ENCODE results near the gene TJP3. TPM values are rescaled to one million over a fixed set of nuclear protein-coding genes. Genes with fewer than 3 reads are reported as not detected.

TJP3 gene
- total RNA-seq, 2 donors from 2014 or later: 15.7 to 25.9 TPM

DNA sequence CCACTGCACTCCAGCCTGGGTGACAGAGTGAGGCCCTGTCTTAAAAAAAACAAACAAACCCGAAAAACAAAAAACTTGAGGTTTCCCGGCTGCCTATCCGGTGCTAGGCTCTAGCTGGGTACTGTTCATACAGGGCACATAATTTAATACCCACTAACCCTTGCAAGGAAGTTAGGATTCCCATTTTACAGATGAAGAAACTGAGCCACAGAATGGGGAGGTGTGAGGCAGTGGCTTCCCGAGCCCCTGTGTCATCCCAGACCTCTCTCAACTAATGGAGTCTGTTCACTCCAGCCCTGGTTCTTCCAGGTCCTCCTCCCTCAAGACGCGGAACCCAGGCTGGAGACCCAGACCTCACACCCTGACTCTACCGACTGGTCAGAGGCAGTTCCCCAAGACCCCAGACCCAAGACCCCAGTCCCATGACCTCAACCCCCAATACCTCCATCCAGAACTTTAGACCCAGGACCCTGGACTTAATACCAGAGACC is 52.7 kb downstream of the TJP3 start:
- Histone ChIP-seq H3K4me1 (ENCODE audit: control insufficient read depth, insufficient read depth, low read length) (no peaks in the 10 kb centered on the region), H3K36me3 (ENCODE audit: control insufficient read depth, insufficient read depth, low read length) (peaks cover 5% of the 10 kb centered on the region), H3K9me3 (ENCODE audit: control insufficient read depth, low read length) (no peaks in the 10 kb centered on the region), H3K27me3 (ENCODE audit: control insufficient read depth, insufficient read depth, low read length, poor library complexity, severe bottlenecking) (no peaks in the 10 kb centered on the region), H3K27ac (ENCODE audit: low read depth, low read length) (no peak overlapping the region), H3K4me3 (ENCODE audit: low read length) (peak overlapping the region; percentile 94), H3K9ac (ENCODE audit: extremely low read depth, low read length, poor library complexity, severe bottlenecking) (peak overlapping the region; percentile 84)
- 50 to 55% methylated on average over 4 to 7 of the region's 7 CpGs for WGBS, 2 experiments (ENCODE audit: insufficient coverage in 1 of 2, insufficient read length in 1 of 2)
- no peak for DNase-seq
- Mint-ChIP-seq H3K36me3 (ENCODE audit: low read depth) (peaks cover 15% of the 10 kb centered on the region), H3K9me3 (no peaks in the 10 kb centered on the region), H3K4me3 (peak overlapping the region; percentile 93), H3K27me3 (ENCODE audit: insufficient read depth) (no peaks in the 10 kb centered on the region), H3K4me1 (no peaks in the 10 kb centered on the region), H3K27ac (peak overlapping the region; percentile 91)
- TF ChIP-seq, protein P1, sequence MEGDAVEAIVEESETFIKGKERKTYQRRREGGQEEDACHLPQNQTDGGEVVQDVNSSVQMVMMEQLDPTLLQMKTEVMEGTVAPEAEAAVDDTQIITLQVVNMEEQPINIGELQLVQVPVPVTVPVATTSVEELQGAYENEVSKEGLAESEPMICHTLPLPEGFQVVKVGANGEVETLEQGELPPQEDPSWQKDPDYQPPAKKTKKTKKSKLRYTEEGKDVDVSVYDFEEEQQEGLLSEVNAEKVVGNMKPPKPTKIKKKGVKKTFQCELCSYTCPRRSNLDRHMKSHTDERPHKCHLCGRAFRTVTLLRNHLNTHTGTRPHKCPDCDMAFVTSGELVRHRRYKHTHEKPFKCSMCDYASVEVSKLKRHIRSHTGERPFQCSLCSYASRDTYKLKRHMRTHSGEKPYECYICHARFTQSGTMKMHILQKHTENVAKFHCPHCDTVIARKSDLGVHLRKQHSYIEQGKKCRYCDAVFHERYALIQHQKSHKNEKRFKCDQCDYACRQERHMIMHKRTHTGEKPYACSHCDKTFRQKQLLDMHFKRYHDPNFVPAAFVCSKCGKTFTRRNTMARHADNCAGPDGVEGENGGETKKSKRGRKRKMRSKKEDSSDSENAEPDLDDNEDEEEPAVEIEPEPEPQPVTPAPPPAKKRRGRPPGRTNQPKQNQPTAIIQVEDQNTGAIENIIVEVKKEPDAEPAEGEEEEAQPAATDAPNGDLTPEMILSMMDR (conservative IDR thresholded peaks at IDR 0.05): no peak

GRCh38 chr19:3761382-3762129 is 53.4 kb downstream of the TJP3 start, which contains the start of gene APBA3:
Gene APBA3 (minus strand): TSS chr19:3761692. CDS start chr19:3760264, 1,428 bp downstream.
- DNase-seq: peak; percentile 98
- H3K27me3 Mint-ChIP-seq (ENCODE audit: insufficient read depth): no peaks in the 10 kb centered on the region
- Histone ChIP-seq H3K36me3 (ENCODE audit: control insufficient read depth, insufficient read depth, low read length) (peaks cover 5% of the 10 kb centered on the region), H3K27me3 (ENCODE audit: control insufficient read depth, insufficient read depth, low read length, poor library complexity, severe bottlenecking) (no peaks in the 10 kb centered on the region), H3K9me3 (ENCODE audit: control insufficient read depth, low read length) (no peaks in the 10 kb centered on the region), H3K4me1 (ENCODE audit: control insufficient read depth, insufficient read depth, low read length) (no peaks in the 10 kb centered on the region), H3K9ac (ENCODE audit: extremely low read depth, low read length, poor library complexity, severe bottlenecking) (peak within 1 kb of the TSS; percentile 90), H3K27ac (ENCODE audit: low read depth, low read length) (peak within 1 kb of the TSS; percentile 96), H3K4me3 (ENCODE audit: low read length) (peak within 1 kb of the TSS; percentile 94)
- H3K4me3 Mint-ChIP-seq: peak within 1 kb of the TSS; percentile 93
- no peaks in the 10 kb centered on the region for H3K9me3 Mint-ChIP-seq
- peak within 1 kb of the TSS; percentile 99 for H3K27ac Mint-ChIP-seq
- TF ChIP-seq, protein P1 (conservative IDR thresholded peaks at IDR 0.05): peak; percentile 76
- 8 to 23% methylated on average over 8 to 45 of the region's 45 CpGs for WGBS, 2 experiments (ENCODE audit: insufficient coverage in 1 of 2, insufficient read length in 1 of 2)
- H3K4me1 Mint-ChIP-seq: no peaks in the 10 kb centered on the region
- H3K36me3 Mint-ChIP-seq (ENCODE audit: low read depth): peaks cover 17% of the 10 kb centered on the region

GRCh38 chr19:3762130-3762473 is 53.9 kb downstream of the TJP3 start:
- WGBS, 2 experiments (ENCODE audit: insufficient coverage in 1 of 2, insufficient read length in 1 of 2): no CpG with 5 or more reads among the region's 1 CpG
- TF ChIP-seq, protein P1 (conservative IDR thresholded peaks at IDR 0.05): no peak
- no peaks in the 10 kb centered on the region for H3K27me3 ChIP-seq (ENCODE audit: control insufficient read depth, insufficient read depth, low read length, poor library complexity, severe bottlenecking)
- no peaks in the 10 kb centered on the region for H3K4me1 Mint-ChIP-seq
- H3K27ac ChIP-seq (ENCODE audit: low read depth, low read length): no peak overlapping the region
- no peak overlapping the region for H3K9ac ChIP-seq (ENCODE audit: extremely low read depth, low read length, poor library complexity, severe bottlenecking)
- no peaks in the 10 kb centered on the region for H3K27me3 Mint-ChIP-seq (ENCODE audit: insufficient read depth)
- no peaks in the 10 kb centered on the region for H3K4me1 ChIP-seq (ENCODE audit: control insufficient read depth, insufficient read depth, low read length)
- H3K27ac Mint-ChIP-seq: peak overlapping the region; percentile 99
- peak overlapping the region; percentile 93 for H3K4me3 Mint-ChIP-seq
- peaks cover 5% of the 10 kb centered on the region for H3K36me3 ChIP-seq (ENCODE audit: control insufficient read depth, insufficient read depth, low read length)
- peak overlapping the region; percentile 94 for H3K4me3 ChIP-seq (ENCODE audit: low read length)
- no peak for DNase-seq
- no peaks in the 10 kb centered on the region for H3K9me3 Mint-ChIP-seq
- H3K36me3 Mint-ChIP-seq (ENCODE audit: low read depth): peaks cover 17% of the 10 kb centered on the region
- no peaks in the 10 kb centered on the region for H3K9me3 ChIP-seq (ENCODE audit: control insufficient read depth, low read length)

Measured in endodermal cell (in vitro differentiated cells).